Large intestine (tissue), 3 donors: ENCODE measurements around the gene IGSF3. TPM values are rescaled to one million over a fixed set of nuclear protein-coding genes. Genes with fewer than 3 reads are reported as not detected.
"Not testable (repeated sequence)": the region's sequence is repeated elsewhere in the genome, so short reads cannot be mapped to it uniquely, and the experiment has no call there.

Experiments used
- DNase-seq, 2 donors: peaks; one replicate each; pipeline versions ENCODE4 v3.0.0 to v3.0.0-alpha.2; 2013
- H3K27ac ChIP-seq: one replicate; pipeline ENCODE4 v1.5.1; 2013; ENCODE audit warnings: low read length
- H3K27me3 ChIP-seq: 2 replicates; pipeline ENCODE4 v1.6.1; 2013; ENCODE audit warnings: low read length; ENCODE audit not compliant: control insufficient read depth, insufficient read depth
- H3K36me3 ChIP-seq: 2 replicates; pipeline ENCODE4 v1.6.1; 2013; ENCODE audit warnings: low read length; ENCODE audit not compliant: control insufficient read depth, insufficient read depth
- H3K4me1 ChIP-seq: one replicate; pipeline ENCODE4 v1.6.1; 2013; ENCODE audit warnings: low read length; ENCODE audit not compliant: control insufficient read depth, insufficient read depth
- H3K4me3 ChIP-seq: one replicate; pipeline ENCODE4 v1.5.1; 2013; ENCODE audit warnings: low read length
- H3K9me3 ChIP-seq: one replicate; pipeline ENCODE4 v1.6.1; 2013; ENCODE audit warnings: mild to moderate bottlenecking, low read depth, low read length, moderate library complexity; ENCODE audit not compliant: control insufficient read depth
- WGBS: methylation state at CpG from one replicate; pipeline ENCODE4 v1.1.5; 2013; ENCODE audit warnings: low lambda C conversion rate; ENCODE audit not compliant: insufficient coverage; 5-methylcytosine and 5-hydroxymethylcytosine counted together
- polyA plus RNA-seq: library from polyadenylated mRNA; unstranded; fragments of 120-200 nt; gene quantifications from one replicate; pipeline ENCODE4 v1.2.1, GENCODE V29; 2013

Gene IGSF3
- polyA plus RNA-seq, 1 donor = 36.1 TPM

DNA sequence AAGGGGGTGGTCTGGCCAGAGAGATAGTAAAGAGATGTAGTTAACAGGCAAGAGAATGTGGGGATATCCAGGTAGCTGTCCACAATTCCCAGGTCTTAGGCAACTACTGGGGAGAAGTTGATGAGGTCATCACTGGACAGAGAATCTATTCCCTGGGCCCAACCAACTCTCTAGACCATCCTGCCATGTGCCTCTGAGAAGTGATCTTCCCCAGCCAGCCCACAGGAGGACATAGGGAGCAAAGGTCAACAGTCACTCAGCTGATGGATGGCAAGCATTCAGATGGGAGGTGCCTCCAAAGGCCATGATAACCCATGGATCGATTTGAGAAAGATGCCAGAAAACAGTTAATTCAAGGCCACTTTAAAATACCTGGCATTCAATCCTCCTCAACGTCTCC is 36.0 kb downstream of the IGSF3 start:
- not testable (repeated sequence) for H3K9me3 ChIP-seq, H3K27ac ChIP-seq, H3K27me3 ChIP-seq, H3K4me3 ChIP-seq, H3K36me3 ChIP-seq
- H3K4me1 ChIP-seq = peaks cover 18% of the 10 kb centered on the region
- no CpG with 5 or more reads among the region's 2 CpGs for WGBS
- peak in 1 of 2 donors; percentile 29 for DNase-seq

- not testable (repeated sequence) for H3K27ac ChIP-seq
- no CpG with 5 or more reads among the region's 2 CpGs for WGBS
Measured at GRCh38 chr1:116630057-116630456, 37.5 kb downstream of the IGSF3 start.

DNA sequence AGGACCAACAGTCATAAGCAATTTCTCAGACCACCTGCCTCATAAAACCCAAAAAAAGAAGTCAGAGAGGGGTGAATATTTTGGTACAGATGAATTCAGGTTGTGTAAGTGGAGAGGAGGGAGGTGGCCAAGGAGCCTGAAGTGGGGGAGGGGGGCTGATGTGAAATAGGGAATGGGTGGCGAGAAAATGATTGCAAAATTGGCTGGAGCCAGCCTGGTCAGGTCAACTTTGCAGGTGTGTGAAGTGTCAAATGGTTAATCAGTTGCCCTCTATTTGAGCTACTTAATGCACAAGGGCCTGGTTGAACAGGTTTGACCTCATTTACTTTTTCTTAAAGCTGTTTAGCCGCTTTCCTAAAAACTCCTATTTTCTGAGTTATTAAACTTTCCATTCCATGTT is 38.1 kb downstream of the IGSF3 start:
- no CpG with 5 or more reads among the region's 2 CpGs for WGBS
- H3K27ac ChIP-seq, DNase-seq, H3K27me3 ChIP-seq, H3K4me3 ChIP-seq, H3K36me3 ChIP-seq, H3K9me3 ChIP-seq: not testable (repeated sequence)
- peaks cover 25% of the 10 kb centered on the region for H3K4me1 ChIP-seq

More at GRCh38 chr1:116630057-116630456, 37.5 kb downstream of the IGSF3 start:
- not testable (repeated sequence) for H3K36me3 ChIP-seq, DNase-seq, H3K4me3 ChIP-seq, H3K27me3 ChIP-seq, H3K9me3 ChIP-seq
- peaks cover 20% of the 10 kb centered on the region for H3K4me1 ChIP-seq

- DNase-seq = no peak
- H3K4me1 ChIP-seq = peaks cover 29% of the 10 kb centered on the region
- no peak overlapping the region for H3K4me3 ChIP-seq
- WGBS = 100% methylated on average over 1 of the region's 4 CpGs
- H3K36me3 ChIP-seq = no peaks in the 10 kb centered on the region
- H3K9me3 ChIP-seq = no peaks in the 10 kb centered on the region
- no peak overlapping the region for H3K27ac ChIP-seq
- H3K27me3 ChIP-seq = no peaks in the 10 kb centered on the region
Measured at GRCh38 chr1:116628448-116628847, 39.1 kb downstream of the IGSF3 start.

- H3K9me3 ChIP-seq, H3K36me3 ChIP-seq, H3K27me3 ChIP-seq, H3K27ac ChIP-seq, H3K4me3 ChIP-seq: not testable (repeated sequence)
- WGBS = no CpG with 5 or more reads among the region's 7 CpGs
- peak in 1 of 2 donors; percentile 38 for DNase-seq
- H3K4me1 ChIP-seq = peaks cover 25% of the 10 kb centered on the region
Measured at GRCh38 chr1:116627357-116627756, 40.2 kb downstream of the IGSF3 start.

DNA sequence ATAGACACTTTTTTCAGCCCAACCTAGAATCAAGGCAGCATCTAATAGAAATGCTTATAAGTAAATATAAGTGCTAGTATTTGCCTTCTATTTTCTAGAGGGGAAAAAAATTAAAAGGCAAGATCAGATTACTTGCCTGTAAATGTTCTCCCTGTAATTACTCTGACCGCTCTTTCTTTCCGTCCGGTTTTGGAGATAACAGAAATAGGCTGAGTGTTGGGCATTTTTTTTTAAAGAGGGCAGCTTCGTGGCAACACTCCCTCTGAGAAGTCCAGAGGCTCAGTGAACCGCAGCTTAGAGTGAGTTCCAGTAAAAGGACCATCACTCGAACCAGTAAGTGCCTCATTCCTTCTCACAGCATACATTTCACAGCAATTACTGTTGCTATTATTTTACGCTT is 40.6 kb downstream of the IGSF3 start:
- H3K27me3 ChIP-seq = not testable (repeated sequence)
- Histone ChIP-seq H3K4me1 (peaks cover 21% of the 10 kb centered on the region), H3K27ac (peak overlapping the region; percentile 17)

DNA sequence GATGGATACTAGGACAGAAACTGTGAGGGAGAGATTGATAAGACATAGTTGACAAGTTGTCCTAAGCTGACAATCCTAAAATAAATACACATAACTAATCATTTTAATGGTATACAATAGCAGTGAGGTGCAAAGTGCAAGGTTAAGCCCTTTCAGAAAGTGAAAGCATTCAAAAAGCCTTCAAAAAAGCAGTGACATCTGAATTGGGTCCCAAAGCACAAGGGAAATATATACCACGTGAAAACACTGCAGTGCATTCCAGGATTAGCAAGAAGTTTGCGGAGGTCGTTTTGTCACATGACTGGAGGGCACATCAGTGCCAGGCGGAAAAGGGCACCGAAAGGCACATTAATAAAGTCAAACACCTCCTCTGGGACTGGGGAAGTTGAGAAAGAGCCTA is 42.4 kb downstream of the IGSF3 start:
- not testable (repeated sequence) for H3K9me3 ChIP-seq, H3K36me3 ChIP-seq, H3K4me3 ChIP-seq, H3K27me3 ChIP-seq
- H3K4me1 ChIP-seq = peaks cover 17% of the 10 kb centered on the region
- DNase-seq = peak in 1 of 2 donors; percentile 67
- WGBS = no CpG with 5 or more reads among the region's 5 CpGs
- H3K27ac ChIP-seq = peak overlapping the region; percentile 10

More for the DNA sequence above, 40.6 kb downstream of the IGSF3 start:
- H3K9me3 ChIP-seq, H3K36me3 ChIP-seq, DNase-seq, H3K4me3 ChIP-seq: not testable (repeated sequence)
- 58% methylated on average over 2 of the region's 7 CpGs for WGBS

DNA sequence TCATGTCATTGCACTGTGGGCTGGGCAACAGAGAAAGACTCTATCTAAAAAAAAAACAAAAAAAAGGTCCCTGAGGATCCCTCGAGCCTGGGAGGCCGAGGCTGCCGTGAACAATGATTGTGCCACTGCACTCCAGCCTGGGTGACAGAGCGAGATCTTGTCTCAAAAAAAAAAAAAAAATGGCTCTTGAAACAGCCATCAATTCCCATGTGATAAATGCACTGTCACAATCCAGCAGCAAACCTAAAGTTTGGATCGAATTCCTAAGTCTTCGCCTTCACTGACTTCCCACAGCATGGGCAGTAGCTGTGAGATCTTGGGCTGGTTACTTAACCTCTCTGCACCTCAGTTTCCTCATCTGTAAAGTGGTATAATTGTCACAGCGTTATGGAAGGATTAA is 43.5 kb downstream of the IGSF3 start:
- WGBS = no CpG with 5 or more reads among the region's 7 CpGs
- no peaks in the 10 kb centered on the region for H3K36me3 ChIP-seq
- no peaks in the 10 kb centered on the region for H3K9me3 ChIP-seq
- H3K4me1 ChIP-seq = peaks cover 17% of the 10 kb centered on the region
- no peak overlapping the region for H3K27ac ChIP-seq
- no peaks in the 10 kb centered on the region for H3K27me3 ChIP-seq
- no peak for DNase-seq
- no peak overlapping the region for H3K4me3 ChIP-seq

- H3K4me3 ChIP-seq, DNase-seq, H3K27me3 ChIP-seq, H3K27ac ChIP-seq, H3K36me3 ChIP-seq, H3K9me3 ChIP-seq: not testable (repeated sequence)
- peaks cover 22% of the 10 kb centered on the region for H3K4me1 ChIP-seq
- WGBS = 100% methylated on average over 1 of the region's 2 CpGs
Measured at GRCh38 chr1:116622496-116622895, 45.0 kb downstream of the IGSF3 start.

- H3K27me3 ChIP-seq, H3K9me3 ChIP-seq, H3K27ac ChIP-seq, DNase-seq, H3K4me3 ChIP-seq, H3K36me3 ChIP-seq: not testable (repeated sequence)
- WGBS = 100% methylated on average over 1 of the region's 2 CpGs
- peaks cover 18% of the 10 kb centered on the region for H3K4me1 ChIP-seq
Measured at GRCh38 chr1:116621756-116622155, 45.8 kb downstream of the IGSF3 start.

- DNase-seq = not testable (repeated sequence)
- peaks cover 18% of the 10 kb centered on the region for H3K4me1 ChIP-seq
- no CpG with 5 or more reads among the region's 3 CpGs for WGBS
Measured at GRCh38 chr1:116620392-116620791, 47.1 kb downstream of the IGSF3 start.

More at GRCh38 chr1:116620392-116620791, 47.1 kb downstream of the IGSF3 start:
- not testable (repeated sequence) for H3K27me3 ChIP-seq, H3K4me3 ChIP-seq, H3K36me3 ChIP-seq, H3K9me3 ChIP-seq, H3K27ac ChIP-seq
